Measurements from ENCODE around the gene LCN2.
"Not testable (repeated sequence)": the region's sequence is repeated elsewhere in the genome, so short reads cannot be mapped to it uniquely, and the experiment has no call there.

GRCh38 chr9:128111726-128112125 lies 37.5 kb upstream of the LCN2 start:
- TF ChIP-seq CTCF (IDR thresholded peaks at IDR 0.05; ENCODE audit: low read length); EZH2 (optimal IDR thresholded peaks at IDR 0.05; ENCODE audit: low read depth, low read length): not testable (repeated sequence)
